WTC11 (cell line): ENCODE measurements around the gene MKX. TPM values are rescaled to one million over a fixed set of nuclear protein-coding genes. Genes with fewer than 3 reads are reported as not detected.

ENCODE experiments used
- ATAC-seq: fragments of 200-7000 bp; cut with Tn5 transposase; 2 replicates; pipeline ENCODE4 v1.10.0; 2021; ENCODE audit warnings: mild to moderate bottlenecking, moderate library complexity
- CTCF ChIA-PET: fragments of 300-600 bp; sonication (Branson Sonifier 250); formaldehyde crosslinking; loops from one replicate; lab custom pipeline; 2021; ENCODE audit warnings: antibody characterized with exemption; lab: Charles Lee
- POLR2A ChIA-PET: fragments of 350-600 bp; sonication (Branson Sonifier 250); formaldehyde crosslinking; loops from one replicate; lab custom pipeline; 2021; ENCODE audit warnings: antibody characterized with exemption; lab: Charles Lee
- DNase-seq: peaks from one replicate; pipeline ENCODE4 v3.0.0; 2021; ENCODE audit warnings: low spot score
- H3K27ac Mint-ChIP-seq: 2 replicates; pipeline ENCODE4 v1.8.0; 2021; ENCODE audit warnings: mixed read lengths
- H3K27me3 Mint-ChIP-seq: 2 replicates; pipeline ENCODE4 v1.8.0; 2021; ENCODE audit warnings: low read depth, mild to moderate bottlenecking, moderate library complexity, mixed read lengths
- H3K36me3 Mint-ChIP-seq: 2 replicates; pipeline ENCODE4 v1.8.0; 2021; ENCODE audit warnings: mixed read lengths
- H3K4me1 Mint-ChIP-seq: 2 replicates; pipeline ENCODE4 v1.8.0; 2022; ENCODE audit warnings: mixed read lengths
- H3K4me3 Mint-ChIP-seq: 2 replicates; pipeline ENCODE4 v1.8.0; 2021; ENCODE audit warnings: mild to moderate bottlenecking, moderate library complexity, mixed read lengths
- H3K9me3 Mint-ChIP-seq: 2 replicates; pipeline ENCODE4 v1.8.0; 2021; ENCODE audit warnings: mixed read lengths
- AR ChIP-seq: fragments of 250-450 bp; sonication (Bioruptor Pico); IDR thresholded peaks from 2 replicates; pipeline ENCODE4 v1.9.0; 2021; ENCODE audit warnings: mild to moderate bottlenecking
- ATF3 ChIP-seq: sonication (generic); formaldehyde crosslinking; conservative IDR thresholded peaks from 2 replicates; pipeline ENCODE4 v1.8.1; 2022; ENCODE audit warnings: mild to moderate bottlenecking, missing genetic modification reagents
- CBFB ChIP-seq: sonication (generic); formaldehyde crosslinking; IDR thresholded peaks from 2 replicates; pipeline ENCODE4 v1.8.1; 2022; ENCODE audit warnings: mild to moderate bottlenecking, low read depth, missing genetic modification reagents
- E2F1 ChIP-seq: sonication (generic); formaldehyde crosslinking; IDR thresholded peaks from 2 replicates; pipeline ENCODE4 v1.8.0; 2022; ENCODE audit warnings: mild to moderate bottlenecking, missing genetic modification reagents
- ELF4 ChIP-seq: sonication (generic); formaldehyde crosslinking; IDR thresholded peaks from 2 replicates; pipeline ENCODE4 v1.8.1; 2022; ENCODE audit warnings: low read depth, mild to moderate bottlenecking, moderate library complexity, missing genetic modification reagents
- ETV6 ChIP-seq: sonication (generic); formaldehyde crosslinking; IDR thresholded peaks from 2 replicates; pipeline ENCODE4 v1.8.1; 2022; ENCODE audit warnings: mild to moderate bottlenecking, missing genetic modification reagents
- FOXP1 ChIP-seq: sonication (generic); formaldehyde crosslinking; IDR thresholded peaks from 2 replicates; pipeline ENCODE4 v1.8.0; 2022; ENCODE audit warnings: missing genetic modification reagents, mild to moderate bottlenecking, moderate library complexity, borderline replicate concordance
- KAT7 ChIP-seq: sonication (generic); formaldehyde crosslinking; IDR thresholded peaks from 2 replicates; pipeline ENCODE4 v1.8.1; 2023; ENCODE audit warnings: missing genetic modification reagents, mild to moderate bottlenecking, borderline replicate concordance
- MYBL2 ChIP-seq: sonication (generic); formaldehyde crosslinking; IDR thresholded peaks from 2 replicates; pipeline ENCODE4 v1.8.1; 2023; ENCODE audit warnings: mild to moderate bottlenecking, moderate library complexity, missing genetic modification reagents
- NR1H2 ChIP-seq: sonication (generic); formaldehyde crosslinking; IDR thresholded peaks from 2 replicates; pipeline ENCODE4 v1.9.0; 2021; ENCODE audit warnings: mild to moderate bottlenecking, moderate library complexity, missing genetic modification reagents
- NR3C1 ChIP-seq: sonication (generic); formaldehyde crosslinking; conservative IDR thresholded peaks from 2 replicates; pipeline ENCODE4 v1.8.1; 2023; ENCODE audit warnings: low read depth, mild to moderate bottlenecking, missing genetic modification reagents
- PREB ChIP-seq: sonication (generic); formaldehyde crosslinking; IDR thresholded peaks from 2 replicates; pipeline ENCODE4 v1.8.1; 2022; ENCODE audit warnings: mild to moderate bottlenecking, missing genetic modification reagents, moderate library complexity, borderline replicate concordance
- PRRX2 ChIP-seq: fragments of 250-450 bp; sonication (Bioruptor Pico); IDR thresholded peaks from 2 replicates; pipeline ENCODE4 v1.8.0; 2021; ENCODE audit warnings: mild to moderate bottlenecking
- RORB ChIP-seq: fragments of 250-450 bp; sonication (Bioruptor Pico); IDR thresholded peaks from 2 replicates; pipeline ENCODE4 v1.9.0; 2021; ENCODE audit warnings: mild to moderate bottlenecking
- USF2 ChIP-seq: sonication (generic); formaldehyde crosslinking; IDR thresholded peaks from 2 replicates; pipeline ENCODE4 v1.8.1; 2023; ENCODE audit warnings: mild to moderate bottlenecking, missing genetic modification reagents, moderate library complexity
- ZNF219 ChIP-seq: sonication (generic); formaldehyde crosslinking; IDR thresholded peaks from 2 replicates; pipeline ENCODE4 v1.8.0; 2023; ENCODE audit warnings: missing genetic modification reagents, mild to moderate bottlenecking, borderline replicate concordance
- ZNF281 ChIP-seq: sonication (generic); formaldehyde crosslinking; IDR thresholded peaks from 2 replicates; pipeline ENCODE4 v1.8.0; 2023; ENCODE audit warnings: mild to moderate bottlenecking, missing genetic modification reagents
- ZNF532 ChIP-seq: fragments of 250-450 bp; sonication (Bioruptor Pico); IDR thresholded peaks from 2 replicates; pipeline ENCODE4 v1.9.0; 2021; ENCODE audit warnings: mild to moderate bottlenecking, borderline replicate concordance
- total RNA-seq: library from RNA; stranded (reverse); gene quantifications from 3 replicates; pipeline ENCODE4 v1.2.3, GENCODE V29; 2021

MKX gene
- total RNA-seq, 1 experiment from 2014 or later = 1.2 TPM

GRCh38 chr10:27636816-27637215 is 108.8 kb downstream of the MKX start:
- no peak for ATAC-seq
- TF ChIP-seq USF2 (CRISPR knock-in tag) (no peak), E2F1 (CRISPR knock-in tag) (no peak), PRRX2 (no peak), RORB (CRISPR knock-in tag) (no peak), ATF3 (CRISPR knock-in tag) (no peak), PREB (CRISPR knock-in tag) (no peak), NR3C1 (CRISPR knock-in tag) (no peak), KAT7 (no peak)
- Mint-ChIP-seq H3K4me3 (no peak overlapping the region), H3K36me3 (no peaks in the 10 kb centered on the region), H3K9me3 (peaks cover 13% of the 10 kb centered on the region), H3K27me3 (no peaks in the 10 kb centered on the region), H3K27ac (no peak overlapping the region), H3K4me1 (no peaks in the 10 kb centered on the region)
- no peak for DNase-seq
- ChIA-PET POLR2A (no interaction called here), CTCF (no interaction called here)

- H3K4me3 Mint-ChIP-seq = no peak overlapping the region
- H3K27ac Mint-ChIP-seq = no peak overlapping the region
- ChIA-PET POLR2A (no interaction called here), CTCF (no interaction called here)
- no peak for ATAC-seq
- H3K4me1 Mint-ChIP-seq = no peaks in the 10 kb centered on the region
- no peaks in the 10 kb centered on the region for H3K27me3 Mint-ChIP-seq
- no peaks in the 10 kb centered on the region for H3K36me3 Mint-ChIP-seq
- DNase-seq = no peak
- no peak for TF ChIP-seq MYBL2 (CRISPR knock-in tag)
- no peak for TF ChIP-seq ETV6 (CRISPR knock-in tag)
- no peak for TF ChIP-seq ELF4
- TF ChIP-seq AR (CRISPR knock-in tag) = no peak
- no peak for TF ChIP-seq FOXP1 (CRISPR knock-in tag)
- no peak for TF ChIP-seq USF2 (CRISPR knock-in tag)
- TF ChIP-seq CBFB (CRISPR knock-in tag) = no peak
- TF ChIP-seq ZNF219 = no peak
- H3K9me3 Mint-ChIP-seq = peaks cover 13% of the 10 kb centered on the region
Measured at GRCh38 chr10:27635699-27636270, 109.8 kb downstream of the MKX start.

- no peak overlapping the region for H3K27ac Mint-ChIP-seq
- CTCF ChIA-PET = no interaction called here
- no peak for TF ChIP-seq NR1H2 (CRISPR knock-in tag)
- TF ChIP-seq ZNF532 (CRISPR knock-in tag) = no peak
- TF ChIP-seq ZNF281 (CRISPR knock-in tag) = no peak
- TF ChIP-seq ETV6 (CRISPR knock-in tag) = no peak
- TF ChIP-seq PRRX2 = no peak
Measured at GRCh38 chr10:27635290-27635689, 110.3 kb downstream of the MKX start.

More at GRCh38 chr10:27635290-27635689, 110.3 kb downstream of the MKX start:
- Mint-ChIP-seq H3K27me3 (no peaks in the 10 kb centered on the region), H3K9me3 (peaks cover 13% of the 10 kb centered on the region), H3K36me3 (no peaks in the 10 kb centered on the region), H3K4me3 (no peak overlapping the region), H3K4me1 (no peaks in the 10 kb centered on the region)
- no peak for ATAC-seq
- DNase-seq = no peak
- POLR2A ChIA-PET = no interaction called here
